WI38 (cell line): ENCODE measurements around the gene FAM72B.
"Not testable (repeated sequence)": the region's sequence is repeated elsewhere in the genome, so short reads cannot be mapped to it uniquely, and the experiment has no call there.

Experiments used
- H3K4me3 ChIP-seq: 2 replicates; pipeline ENCODE4 v1.5.1; 2011; ENCODE audit warnings: low read depth, mild to moderate bottlenecking, control low read depth, low read length

FAM72B gene

DNA sequence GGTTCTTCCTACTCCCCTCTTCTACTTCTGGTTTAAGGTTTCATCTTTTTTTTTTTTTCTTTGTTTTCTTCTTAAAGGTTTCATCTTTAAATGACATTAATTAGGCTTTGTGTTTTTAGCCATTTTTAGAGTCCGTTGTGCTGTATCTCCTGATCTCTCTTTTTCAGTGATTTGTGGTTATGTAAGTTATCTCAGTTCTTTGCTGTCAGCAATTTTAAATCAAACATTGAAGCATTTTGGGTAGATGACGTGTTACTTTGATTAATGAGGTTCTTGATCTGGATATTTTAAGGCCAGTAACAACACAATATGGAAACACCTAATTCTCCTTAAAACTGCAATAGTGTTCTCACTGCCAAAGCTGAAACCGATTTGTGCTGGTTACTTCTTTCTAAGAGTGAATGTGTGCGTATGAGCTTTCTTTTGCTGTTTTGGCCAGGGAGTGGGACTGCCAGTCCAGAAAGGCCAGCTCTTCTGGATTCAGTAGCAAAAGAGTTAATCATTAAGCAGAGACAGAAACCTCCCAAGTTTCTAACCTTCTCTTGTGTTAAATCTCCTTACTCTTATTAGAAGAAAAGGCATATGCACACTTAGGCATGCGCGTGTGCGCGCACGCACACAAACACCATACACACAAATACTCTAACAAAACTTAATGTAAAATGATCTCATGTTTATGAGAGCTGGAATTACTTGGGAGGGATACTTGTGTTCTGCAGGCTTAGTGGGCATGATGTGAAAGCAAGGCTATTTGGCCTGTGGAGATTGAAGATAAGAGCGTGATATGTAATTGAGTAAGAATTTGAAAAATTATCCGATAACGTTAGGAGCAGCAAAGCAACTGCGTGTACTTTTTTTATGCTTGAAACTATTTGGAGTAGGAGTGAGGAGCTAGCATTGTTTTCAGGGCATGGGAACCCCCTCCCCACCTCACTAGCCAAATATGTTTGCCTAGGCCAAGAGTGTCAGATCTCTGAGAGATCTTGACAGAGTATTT lies 17.1 kb upstream of the FAM72B start:
- not testable (repeated sequence) for H3K4me3 ChIP-seq

DNA sequence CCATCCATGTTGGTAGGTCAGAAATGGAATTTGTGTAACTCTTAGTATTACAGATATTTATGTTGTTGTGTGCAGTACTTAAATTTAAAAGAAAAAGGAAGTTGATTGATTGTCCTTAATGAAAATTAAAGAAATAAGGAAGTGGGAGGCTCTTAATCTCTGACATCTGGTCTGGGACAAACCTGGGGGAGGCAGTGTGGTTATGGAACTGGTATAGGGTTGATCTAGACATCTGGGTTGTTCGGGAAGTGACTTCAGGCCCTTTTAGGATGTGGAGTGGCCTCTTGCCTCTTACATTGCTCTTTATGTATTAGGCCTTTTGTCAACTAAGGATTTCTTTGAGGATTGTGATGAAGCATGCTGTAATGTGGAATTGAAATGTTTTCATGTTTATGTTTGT lies 16.1 kb upstream of the FAM72B start:
- not testable (repeated sequence) for H3K4me3 ChIP-seq

DNA sequence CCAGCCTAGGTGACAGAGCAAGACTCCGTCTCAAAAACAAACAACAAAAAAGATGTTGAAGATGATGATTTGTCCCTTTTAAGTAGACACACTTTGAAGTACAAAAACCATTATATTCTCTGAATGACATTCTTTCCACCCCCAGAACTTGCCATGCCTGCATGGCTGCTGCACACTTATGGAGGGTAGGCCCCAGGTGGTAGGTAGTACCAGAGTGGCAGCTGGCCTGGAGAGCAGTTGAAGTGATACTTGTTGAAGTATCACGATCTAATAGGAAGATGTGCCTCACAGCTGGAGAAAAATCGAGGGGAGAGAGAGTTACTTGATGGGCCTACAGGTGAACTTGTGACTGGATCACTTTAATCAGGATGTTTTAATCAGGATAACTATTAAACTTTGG lies 15.6 kb upstream of the FAM72B start:
- not testable (repeated sequence) for H3K4me3 ChIP-seq

DNA sequence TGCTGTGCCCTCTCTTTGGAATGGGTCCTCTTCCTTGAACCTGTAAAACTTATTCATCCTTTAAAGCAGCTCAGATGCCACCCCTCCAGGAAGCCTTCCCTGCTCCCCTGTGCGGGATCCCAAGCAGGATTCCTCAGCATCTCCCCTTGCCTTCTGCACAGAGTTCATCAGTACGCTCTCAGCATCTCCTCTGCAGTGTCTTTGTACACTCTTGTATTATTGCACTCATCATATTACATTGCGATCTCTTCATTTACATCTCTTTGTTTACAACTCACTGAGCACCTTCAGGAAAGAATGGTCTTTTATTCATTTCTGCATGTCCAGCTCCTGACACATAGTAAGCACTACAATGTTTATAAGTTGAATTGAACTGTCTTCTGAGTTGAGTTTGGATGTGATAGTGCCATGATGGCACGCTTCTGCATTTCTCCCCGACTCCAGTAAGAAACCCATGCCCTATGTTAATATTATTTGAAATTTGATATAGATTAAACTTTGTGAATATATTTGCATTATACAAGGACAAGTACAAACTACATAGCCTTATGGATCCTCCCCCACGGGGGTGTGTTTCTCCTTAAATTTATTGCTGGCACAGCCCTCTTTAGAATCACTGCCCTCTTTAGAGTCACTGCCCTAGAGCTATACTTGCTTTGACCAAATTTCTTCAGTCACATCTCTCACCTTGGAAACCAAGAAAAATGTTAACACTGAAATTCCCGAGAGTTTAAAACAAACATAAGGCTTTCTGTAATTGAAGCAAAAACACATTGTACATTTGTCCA lies 13.1 kb upstream of the FAM72B start:
- H3K4me3 ChIP-seq, result not testable (repeated sequence)

- not testable (repeated sequence) for H3K4me3 ChIP-seq
Observed at GRCh38 chr1:121192512-121192911, 8.4 kb upstream of the FAM72B start.

- H3K4me3 ChIP-seq, result peak overlapping the region; percentile 22; the same call in 1 of the 2 replicates
Observed at GRCh38 chr1:121187914-121188313, 3.8 kb upstream of the FAM72B start.

GRCh38 chr1:121186191-121186590 lies 2.1 kb upstream of the FAM72B start:
- H3K4me3 ChIP-seq, result not testable (repeated sequence)

DNA sequence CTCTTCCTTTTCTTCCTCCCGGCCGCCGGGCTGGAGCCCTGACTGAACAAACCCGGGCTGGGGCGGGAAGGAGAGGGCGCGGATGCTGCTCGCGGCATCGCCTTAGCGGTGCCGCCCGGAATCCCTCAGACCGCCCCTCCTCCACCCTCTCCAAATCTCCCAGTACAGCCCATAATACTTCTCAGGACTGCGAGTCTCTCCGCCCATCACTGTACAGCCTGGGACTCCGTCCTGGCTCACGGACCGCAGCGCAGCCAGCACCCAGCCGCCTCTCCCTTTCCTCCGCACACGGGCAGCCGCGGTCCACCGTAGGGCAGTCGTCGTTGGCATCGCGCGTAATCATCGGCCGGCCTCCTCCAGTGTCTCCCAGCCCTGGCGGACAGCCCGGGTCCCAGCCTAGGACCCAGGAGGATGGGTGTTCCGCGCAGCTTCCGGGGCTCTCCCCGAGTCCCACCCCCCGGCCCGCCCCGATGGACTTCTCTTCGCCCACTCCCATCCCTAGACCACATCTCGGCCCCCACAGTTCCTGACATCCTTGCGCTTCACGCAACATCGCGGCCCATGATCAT lies 1.1 kb upstream of the FAM72B start:
- H3K4me3 ChIP-seq, result peak overlapping the region; percentile 37; the same call in 1 of the 2 replicates

DNA sequence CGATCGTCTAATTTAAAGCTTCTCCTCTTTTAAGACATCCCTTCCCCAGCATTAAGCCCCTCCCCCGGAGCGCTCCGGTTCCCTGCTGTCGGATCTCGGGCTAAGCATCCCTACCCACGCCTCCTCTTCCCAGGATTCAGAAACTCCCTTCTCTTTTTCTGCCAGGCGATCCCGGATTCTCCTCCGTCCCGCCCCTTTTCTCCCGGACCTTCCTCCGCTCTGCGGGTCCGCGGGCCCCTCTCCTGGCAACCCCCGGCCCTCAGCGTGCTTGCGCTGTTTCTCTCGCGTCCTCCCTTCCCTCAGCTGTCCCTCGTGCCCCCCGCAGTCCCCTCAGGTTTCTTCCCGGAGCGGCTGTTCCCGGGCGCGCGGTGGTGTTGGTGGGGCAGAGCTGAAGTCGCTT lies 273 bp downstream of the FAM72B start:
- H3K4me3 ChIP-seq, result peak overlapping the region; percentile 57

DNA sequence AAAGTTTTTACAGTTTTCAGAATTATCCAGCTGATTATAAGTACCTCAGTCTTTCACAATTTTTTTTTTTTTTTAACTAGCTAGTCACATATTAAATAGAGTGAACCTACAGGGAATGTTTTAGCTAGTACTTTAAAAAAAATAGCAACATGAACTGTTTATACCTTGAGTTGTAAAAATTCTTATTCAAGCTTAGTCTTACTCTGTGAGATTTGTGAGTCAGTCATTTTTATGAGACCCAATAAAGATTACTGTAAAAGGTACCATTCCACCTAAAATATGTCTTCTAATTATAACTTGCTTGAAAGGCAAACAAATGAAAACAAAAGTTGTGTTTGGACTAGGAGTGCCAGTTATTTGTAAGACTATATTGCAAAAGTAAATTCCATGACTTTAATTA lies 5.9 kb downstream of the FAM72B start:
- H3K4me3 ChIP-seq, result not testable (repeated sequence)

DNA sequence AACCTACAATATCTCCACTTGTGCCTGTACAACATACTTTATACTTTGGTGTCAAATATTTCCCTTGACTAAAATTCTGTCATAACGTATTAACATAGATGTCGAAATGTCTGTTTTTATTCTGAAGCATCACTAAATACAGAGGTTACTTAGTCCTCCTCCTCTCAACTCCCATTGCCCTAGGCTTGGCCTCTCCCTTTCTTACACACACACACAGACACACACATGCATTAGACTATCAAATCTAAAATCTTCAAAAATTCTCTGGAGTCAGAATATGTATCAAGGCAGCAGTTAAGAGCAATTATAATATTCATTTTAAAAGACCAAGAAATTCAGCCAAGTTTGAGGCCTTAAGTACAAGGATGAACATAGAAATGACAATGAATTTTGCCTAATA lies 7.5 kb downstream of the FAM72B start:
- H3K4me3 ChIP-seq, result not testable (repeated sequence)

GRCh38 chr1:121168152-121168668 lies 15.9 kb downstream of the FAM72B start:
- not testable (repeated sequence) for H3K4me3 ChIP-seq

GRCh38 chr1:121167225-121167738 lies 16.9 kb downstream of the FAM72B start:
- not testable (repeated sequence) for H3K4me3 ChIP-seq

DNA sequence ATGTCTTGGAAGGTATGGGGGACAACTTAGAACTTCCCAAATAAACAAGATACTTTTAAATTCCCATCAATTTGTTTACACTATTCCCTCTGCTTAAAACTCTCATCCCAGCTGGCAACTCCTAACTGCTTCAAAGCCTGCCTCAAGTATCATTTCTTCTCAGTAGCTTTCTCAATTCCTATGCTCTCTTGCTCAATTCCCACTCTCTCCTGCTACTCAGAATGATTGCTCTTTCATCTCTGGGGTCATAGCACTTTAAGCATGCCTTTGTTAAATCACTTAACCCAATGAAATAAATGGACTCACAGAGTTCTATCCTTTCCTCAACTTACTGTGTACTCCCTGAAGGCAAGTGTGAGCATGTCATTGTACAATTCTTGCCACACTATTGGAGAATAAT lies 18.8 kb downstream of the FAM72B start:
- not testable (repeated sequence) for H3K4me3 ChIP-seq

GRCh38 chr1:121163850-121164757 lies 20.0 kb downstream of the FAM72B start:
- H3K4me3 ChIP-seq, result not testable (repeated sequence)

- not testable (repeated sequence) for H3K4me3 ChIP-seq
Observed at GRCh38 chr1:121161199-121161901, 22.8 kb downstream of the FAM72B start.

GRCh38 chr1:121160118-121160517 lies 24.0 kb downstream of the FAM72B start:
- not testable (repeated sequence) for H3K4me3 ChIP-seq

DNA sequence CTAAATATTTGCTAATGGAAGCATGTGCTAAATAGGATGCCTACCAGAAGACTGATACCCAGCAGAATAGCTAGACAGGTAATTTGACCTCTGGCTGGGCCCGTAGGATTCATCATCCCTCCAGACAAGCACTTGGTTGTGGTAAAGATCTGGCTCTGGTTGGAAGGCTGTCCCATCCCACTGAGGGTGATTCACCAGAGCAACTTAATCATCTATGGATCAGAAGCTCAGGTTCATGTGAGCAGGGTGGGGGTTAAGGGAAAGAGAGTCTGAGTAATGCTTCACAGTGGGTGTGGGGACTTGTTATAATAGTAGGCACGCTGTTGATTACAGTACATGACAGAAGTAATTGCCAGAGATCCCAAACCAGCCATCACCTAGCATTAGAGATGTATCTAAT lies 26.5 kb downstream of the FAM72B start:
- H3K4me3 ChIP-seq, result not testable (repeated sequence)

GRCh38 chr1:121156958-121157603 lies 27.1 kb downstream of the FAM72B start:
- not testable (repeated sequence) for H3K4me3 ChIP-seq
